Gastroesophageal sphincter (tissue), 3 donors: ENCODE results near the gene CCDC83.

ENCODE experiments used
- CTCF ChIP-seq, 4 experiments: fragments of 200-600 bp in 2 of 4; fragments of 450-650 bp in 2 of 4; sonication (generic) in 1 of 4; IDR thresholded peaks; one replicate each; pipeline ENCODE4 v1.5.1; 2017 to 2019; ENCODE audit warnings: antibody characterized with exemption in 4 of 4, mild to moderate bottlenecking in 2 of 4, moderate library complexity in 2 of 4
- POLR2A ChIP-seq, 2 donors: fragments of 450-650 bp; IDR thresholded peaks; one replicate each; pipeline ENCODE4 v1.6.1; 2017; ENCODE audit warnings: antibody characterized with exemption in 2 of 2, mild to moderate bottlenecking in 2 of 2, moderate library complexity in 1 of 2
- POLR2AphosphoS5 ChIP-seq: sonication (generic); formaldehyde crosslinking; IDR thresholded peaks from one replicate; pipeline ENCODE4 v1.6.1; 2017; ENCODE audit warnings: antibody characterized with exemption

DNA sequence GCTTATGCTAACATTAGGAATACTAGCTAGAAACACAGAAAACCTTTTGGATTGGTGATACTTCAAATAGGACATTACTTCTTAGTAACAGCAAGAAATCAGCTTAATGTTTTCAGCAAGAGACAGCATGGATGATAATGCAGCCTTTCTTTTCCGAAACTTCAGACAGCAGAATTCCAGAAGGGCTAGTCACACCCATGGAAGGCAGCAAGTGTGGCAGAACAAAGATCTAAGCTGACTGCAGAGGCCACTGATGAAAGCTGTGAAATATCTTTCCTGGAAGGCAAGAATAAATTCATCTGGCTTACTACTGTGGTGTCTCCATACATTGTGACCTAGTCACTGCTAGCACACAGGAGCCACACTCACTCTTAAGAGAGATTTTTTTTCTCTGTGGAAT lies 100.3 kb downstream of the CCDC83 start:
- TF ChIP-seq CTCF (IDR thresholded peaks at IDR 0.05): no peak
- no peak for TF ChIP-seq POLR2A (IDR thresholded peaks at IDR 0.05)
- TF ChIP-seq POLR2AphosphoS5: peak; percentile 36
